HG03432 (cell line): ENCODE results near the gene ATP5F1A.
"Not testable (repeated sequence)": the region's sequence is repeated elsewhere in the genome, so short reads cannot be mapped to it uniquely, and the experiment has no call there.

ENCODE experiments used
- ATAC-seq: cut with Tn5 transposase; IDR thresholded peaks from one replicate; pipeline ENCODE4 v1.9.1; 2021; ENCODE audit warnings: mild to moderate bottlenecking, moderate library complexity; ENCODE audit not compliant: unreplicated experiment

The ATP5F1A gene

GRCh38 chr18:46048641-46049040 lies 49.5 kb downstream of the ATP5F1A start:
- ATAC-seq, result no peak

GRCh38 chr18:46047369-46047768 lies 50.7 kb downstream of the ATP5F1A start:
- not testable (repeated sequence) for ATAC-seq

GRCh38 chr18:46046688-46047087 lies 51.4 kb downstream of the ATP5F1A start:
- no peak for ATAC-seq

- no peak for ATAC-seq
These were observed 52.0 kb downstream of the ATP5F1A start for GRCh38 chr18:46046126-46046525.

GRCh38 chr18:46042571-46043123 lies 55.4 kb downstream of the ATP5F1A start:
- ATAC-seq, result no peak

- no peak for ATAC-seq
These were observed 57.4 kb downstream of the ATP5F1A start for GRCh38 chr18:46040747-46041104.

GRCh38 chr18:46040033-46040746 lies 57.9 kb downstream of the ATP5F1A start:
- no peak for ATAC-seq

- ATAC-seq, result no peak
These were observed 60.4 kb downstream of the ATP5F1A start for GRCh38 chr18:46037512-46038305.

- no peak for ATAC-seq
These were observed 62.1 kb downstream of the ATP5F1A start for GRCh38 chr18:46035696-46036680.

- ATAC-seq, result no peak
These were observed 63.9 kb downstream of the ATP5F1A start for GRCh38 chr18:46034230-46034629.

GRCh38 chr18:46031741-46032140 lies 66.4 kb downstream of the ATP5F1A start:
- no peak for ATAC-seq
